ENCODE data around the gene FCHSD2. TPM values are rescaled to one million over a fixed set of nuclear protein-coding genes. Genes with fewer than 3 reads are reported as not detected.

Gene FCHSD2
- polyA plus RNA-seq, 3 donors = 14.5 to 43.5 (median 16.6) TPM

- peaks cover 7% of the 10 kb centered on the region for H3K4me1 Mint-ChIP-seq
- no peak overlapping the region for H3K4me2 ChIP-seq (replicated peaks; ENCODE audit: extremely low read depth, low read length, poor library complexity, severe bottlenecking)
- no peak for TF ChIP-seq CTCF (IDR thresholded peaks at IDR 0.05)
- no peaks in the 10 kb centered on the region for H3K9me3 ChIP-seq (replicated peaks in 1 of 2; ENCODE audit: control insufficient read depth in 1 of 2, insufficient read depth in 1 of 2, low read length in 2 of 2)
- peaks cover 0 to under 1% (median 0%) of the 10 kb centered on the region in 3 donors for H3K27me3 Mint-ChIP-seq (ENCODE audit: low read depth in 3 of 3)
- peaks cover 60 to 63% of the 10 kb centered on the region in 2 donors for H3K36me3 Mint-ChIP-seq
- no peak overlapping the region for H2AFZ ChIP-seq (ENCODE audit: insufficient read depth, low read depth, low read length, poor library complexity, severe bottlenecking)
- no peak overlapping the region for H3K9ac ChIP-seq (ENCODE audit: insufficient read depth, low read length, poor library complexity, severe bottlenecking)
- DNase-seq = no peak
- no peak overlapping the region for H3K27ac ChIP-seq (ENCODE audit: low read depth in 1 of 2, low read length in 2 of 2)
- H4K20me1 ChIP-seq (ENCODE audit: insufficient read depth, low read length) = peaks cover 49% of the 10 kb centered on the region
- no peaks in the 10 kb centered on the region for H3K9me3 Mint-ChIP-seq
- no peaks in the 10 kb centered on the region for H3K4me1 ChIP-seq (ENCODE audit: control insufficient read depth in 1 of 2, insufficient read depth in 2 of 2, low read length in 2 of 2)
- H3K79me2 ChIP-seq (ENCODE audit: insufficient read depth, low read length) = peaks cover 2% of the 10 kb centered on the region
- WGBS (ENCODE audit: insufficient coverage) = no CpG with 5 or more reads among the region's 1 CpG
- H3K4me3 Mint-ChIP-seq = no peak overlapping the region
- no peak overlapping the region for H3K27ac Mint-ChIP-seq
- no peak overlapping the region for H3K4me3 ChIP-seq (replicated peaks in 1 of 3; ENCODE audit: low read depth in 2 of 3, low read length in 3 of 3)
- peaks cover 29 to 90% of the 10 kb centered on the region in 2 donors for H3K36me3 ChIP-seq (replicated peaks in 1 of 2; ENCODE audit: control insufficient read depth in 1 of 2, insufficient read depth in 2 of 2, low read length in 2 of 2)
- no peaks in the 10 kb centered on the region for H3K27me3 ChIP-seq (ENCODE audit: control insufficient read depth in 2 of 2, insufficient read depth in 2 of 2, low read length in 2 of 2)
- intact Hi-C loops (cut with micrococcal nuclease) = no loop called here
Measured at GRCh38 chr11:72863091-72863490, 279.0 kb downstream of the FCHSD2 start.

GRCh38 chr11:72860592-72860991, 281.5 kb downstream of the FCHSD2 start:
- H3K4me3 ChIP-seq (replicated peaks in 1 of 3; ENCODE audit: low read depth in 2 of 3, low read length in 3 of 3) = no peak overlapping the region
- peaks cover 2% of the 10 kb centered on the region for H3K79me2 ChIP-seq (ENCODE audit: insufficient read depth, low read length)
- no peak overlapping the region for H3K4me2 ChIP-seq (replicated peaks; ENCODE audit: extremely low read depth, low read length, poor library complexity, severe bottlenecking)
- peaks cover 59% of the 10 kb centered on the region for H4K20me1 ChIP-seq (ENCODE audit: insufficient read depth, low read length)
- Mint-ChIP-seq H3K36me3 (peaks cover 44 to 51% of the 10 kb centered on the region in 2 donors), H3K4me1 (peaks cover 7% of the 10 kb centered on the region), H3K27ac (no peak overlapping the region), H3K9me3 (no peaks in the 10 kb centered on the region), H3K27me3 (ENCODE audit: low read depth in 3 of 3) (no peaks in the 10 kb centered on the region), H3K4me3 (no peak overlapping the region)
- intact Hi-C loops (cut with micrococcal nuclease) = no loop called here
- H2AFZ ChIP-seq (ENCODE audit: insufficient read depth, low read depth, low read length, poor library complexity, severe bottlenecking) = no peak overlapping the region
- H3K27ac ChIP-seq (ENCODE audit: low read depth in 1 of 2, low read length in 2 of 2) = no peak overlapping the region
- TF ChIP-seq CTCF (IDR thresholded peaks at IDR 0.05) = no peak
- WGBS (ENCODE audit: insufficient coverage) = no CpG with 5 or more reads among the region's 4 CpGs
- H3K9me3 ChIP-seq (replicated peaks in 1 of 2; ENCODE audit: control insufficient read depth in 1 of 2, insufficient read depth in 1 of 2, low read length in 2 of 2) = no peaks in the 10 kb centered on the region
- DNase-seq = no peak
- H3K27me3 ChIP-seq (ENCODE audit: control insufficient read depth in 2 of 2, insufficient read depth in 2 of 2, low read length in 2 of 2) = no peaks in the 10 kb centered on the region
- H3K9ac ChIP-seq (ENCODE audit: insufficient read depth, low read length, poor library complexity, severe bottlenecking) = no peak overlapping the region
- no peaks in the 10 kb centered on the region for H3K4me1 ChIP-seq (ENCODE audit: control insufficient read depth in 1 of 2, insufficient read depth in 2 of 2, low read length in 2 of 2)
- peaks cover 26 to 86% of the 10 kb centered on the region in 2 donors for H3K36me3 ChIP-seq (replicated peaks in 1 of 2; ENCODE audit: control insufficient read depth in 1 of 2, insufficient read depth in 2 of 2, low read length in 2 of 2)

Data from CD14-positive monocyte (primary cell).